Suppressor macrophage (primary cell): ENCODE results near the gene TMEM273.
A peak's percentile ranks its signal among the peaks of the same experiment; 100 is the strongest.

ENCODE experiments used
- DNase-seq, 4 experiments: peaks; one replicate each; pipeline ENCODE4 v3.0.0-alpha.2; 2020 to 2022

Gene TMEM273

DNA sequence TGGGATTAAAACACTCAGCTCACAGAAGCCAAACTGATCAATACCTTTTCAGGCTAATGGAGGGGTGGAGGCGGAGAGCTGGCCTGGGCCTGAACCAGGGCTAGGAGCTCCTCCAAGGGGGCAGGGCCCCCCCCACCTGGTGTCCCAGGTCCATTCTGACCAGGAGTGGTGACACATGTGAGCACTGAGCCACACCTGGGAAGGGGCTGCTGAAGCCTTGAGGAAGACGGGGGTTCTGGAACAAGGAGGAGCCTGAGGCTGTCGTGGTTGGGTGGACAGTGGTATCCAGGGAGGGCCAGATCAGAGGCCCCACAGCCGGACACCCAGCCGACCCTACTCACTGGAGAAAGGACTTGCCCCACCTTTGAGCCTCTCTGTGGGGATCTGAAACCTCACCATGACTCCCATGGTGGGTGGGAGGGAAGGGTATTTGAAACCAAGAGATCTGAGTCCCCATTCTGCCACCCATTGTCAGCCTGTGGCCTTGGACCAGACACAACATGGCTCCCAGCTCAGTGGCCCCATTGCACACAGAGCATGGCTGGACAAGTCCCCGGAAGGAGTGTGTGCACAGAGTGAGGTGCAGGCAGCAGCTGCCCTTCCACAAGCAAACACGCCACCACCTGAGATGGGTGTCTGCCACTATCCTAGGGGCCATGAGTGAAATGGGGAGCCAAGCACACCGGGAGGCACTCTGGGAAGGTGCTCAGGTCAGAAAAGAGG lies 12.4 kb downstream of the TMEM273 start:
- no peak for DNase-seq

DNA sequence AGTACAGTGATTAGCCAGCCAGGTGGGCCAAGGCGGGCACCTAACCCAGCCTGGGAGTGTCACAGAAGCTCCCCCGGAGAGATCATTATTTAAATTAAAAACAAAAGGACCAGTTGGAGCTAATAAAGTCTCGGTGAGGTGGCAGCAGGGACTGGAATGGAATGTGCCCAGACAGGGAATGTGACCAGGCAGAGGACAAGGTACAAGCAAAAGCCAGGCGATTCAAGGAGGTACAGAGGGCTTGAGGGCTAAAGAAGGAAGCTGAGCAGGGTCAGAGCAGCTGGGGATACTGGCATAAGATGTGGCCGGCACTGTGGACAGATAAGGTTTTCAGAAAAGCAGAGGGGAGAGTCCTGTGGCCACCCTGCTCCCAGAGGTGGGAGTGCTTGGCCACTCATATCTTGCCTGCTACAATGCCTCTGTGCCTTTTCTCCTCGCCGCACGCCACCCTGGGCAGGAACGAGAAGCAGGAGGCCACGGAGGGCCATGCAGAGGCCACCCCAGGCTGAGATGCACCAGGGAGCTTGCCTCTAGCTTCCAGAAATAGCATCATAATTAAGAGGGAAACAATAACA lies 13.2 kb downstream of the TMEM273 start:
- DNase-seq: no peak

DNA sequence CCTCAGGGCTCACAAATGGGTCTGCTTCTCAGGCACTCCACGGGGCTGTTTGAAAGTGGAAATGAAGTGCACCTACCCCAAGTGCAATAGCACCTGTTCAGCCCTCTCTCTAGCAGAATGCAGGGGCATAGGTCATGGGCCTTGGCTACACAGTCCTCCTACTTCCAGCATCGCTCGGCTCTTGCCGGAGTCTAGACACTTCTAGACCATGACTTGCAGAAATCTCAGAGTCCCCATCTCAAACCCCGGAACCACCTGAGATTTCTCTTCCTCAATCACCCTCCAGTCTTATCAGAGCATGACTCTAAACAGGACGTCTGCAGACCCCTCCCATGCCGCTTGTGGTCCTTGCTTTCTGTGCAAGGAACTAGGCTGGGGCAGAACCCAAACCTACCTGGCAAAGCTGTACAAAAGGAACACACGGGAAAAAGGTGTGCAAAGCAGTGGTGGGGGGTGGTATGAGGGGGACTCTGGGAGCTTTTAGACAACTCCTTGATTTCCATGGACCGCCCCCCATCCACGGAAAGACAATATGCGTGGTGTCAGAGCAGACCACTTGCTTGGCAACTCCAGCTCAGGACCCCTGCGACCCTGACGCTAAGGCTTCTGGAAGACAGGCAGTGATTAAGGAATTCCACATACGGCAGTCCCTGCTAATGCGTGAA lies 13.8 kb downstream of the TMEM273 start:
- no peak for DNase-seq

DNA sequence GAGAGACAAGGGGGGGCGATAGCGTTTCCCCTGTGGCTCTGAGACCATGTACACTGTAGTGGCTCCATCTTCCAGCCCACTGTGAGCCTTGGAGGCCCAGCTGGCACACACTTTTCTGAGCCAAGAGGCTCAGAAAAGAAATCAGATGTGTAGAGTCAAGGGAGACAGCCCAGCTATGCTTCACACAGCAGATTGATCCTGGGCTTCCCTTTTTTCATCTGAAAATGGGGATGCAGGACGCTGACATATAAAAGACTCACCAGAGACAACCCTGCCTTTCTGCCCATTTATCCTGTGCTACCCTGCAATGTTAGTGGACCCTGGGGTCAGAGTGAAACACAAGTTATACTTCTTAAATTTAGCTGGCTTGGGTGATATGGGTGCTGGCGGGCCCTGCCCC lies 14.3 kb downstream of the TMEM273 start:
- DNase-seq: peak; percentile 32 to 72 (median 56)

DNA sequence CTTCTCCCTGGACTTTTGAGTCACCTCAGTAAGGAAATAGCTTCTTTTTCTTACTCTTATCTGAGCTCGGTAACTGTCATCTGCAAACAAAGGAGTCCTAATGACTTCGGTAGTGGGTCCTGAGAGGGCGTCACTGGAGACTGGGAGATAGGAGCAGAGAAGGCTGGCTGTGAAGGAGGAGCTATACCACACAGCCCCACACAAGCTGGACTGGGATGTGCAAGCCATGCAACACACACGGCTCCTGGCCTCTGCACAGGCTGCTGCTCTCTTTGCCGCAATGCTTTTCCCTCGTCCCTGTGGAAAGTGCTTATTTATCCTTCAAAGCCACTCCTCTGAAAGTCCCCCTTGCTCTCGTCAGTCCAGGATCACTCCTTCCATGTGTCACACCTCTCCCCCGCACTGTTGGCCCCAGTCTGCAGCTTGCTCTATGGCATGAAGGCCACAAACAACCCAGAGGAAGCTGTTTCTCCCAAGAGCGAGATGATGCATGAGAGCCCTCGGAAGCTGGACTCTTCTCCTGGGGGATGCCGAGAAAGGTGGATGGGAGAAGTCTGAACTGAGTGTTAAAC lies 14.9 kb downstream of the TMEM273 start:
- no peak for DNase-seq

DNA sequence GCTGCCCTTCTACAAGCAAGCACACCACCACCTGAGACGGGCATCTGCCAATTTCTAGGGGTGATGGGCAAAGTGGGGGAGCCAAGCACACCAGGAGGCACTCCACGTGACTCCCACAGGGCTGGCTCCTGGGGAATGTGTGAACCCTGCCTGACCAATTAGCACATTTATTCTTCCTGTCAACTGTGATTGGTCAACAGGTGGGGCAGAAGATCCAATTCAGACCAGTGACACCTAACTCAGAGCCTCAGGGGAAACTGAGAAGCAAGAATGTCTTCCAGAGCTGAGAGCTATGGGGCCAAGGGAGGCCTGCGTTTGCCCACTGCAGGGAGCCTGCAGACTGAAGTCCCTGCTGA lies 15.4 kb downstream of the TMEM273 start:
- no peak for DNase-seq

DNA sequence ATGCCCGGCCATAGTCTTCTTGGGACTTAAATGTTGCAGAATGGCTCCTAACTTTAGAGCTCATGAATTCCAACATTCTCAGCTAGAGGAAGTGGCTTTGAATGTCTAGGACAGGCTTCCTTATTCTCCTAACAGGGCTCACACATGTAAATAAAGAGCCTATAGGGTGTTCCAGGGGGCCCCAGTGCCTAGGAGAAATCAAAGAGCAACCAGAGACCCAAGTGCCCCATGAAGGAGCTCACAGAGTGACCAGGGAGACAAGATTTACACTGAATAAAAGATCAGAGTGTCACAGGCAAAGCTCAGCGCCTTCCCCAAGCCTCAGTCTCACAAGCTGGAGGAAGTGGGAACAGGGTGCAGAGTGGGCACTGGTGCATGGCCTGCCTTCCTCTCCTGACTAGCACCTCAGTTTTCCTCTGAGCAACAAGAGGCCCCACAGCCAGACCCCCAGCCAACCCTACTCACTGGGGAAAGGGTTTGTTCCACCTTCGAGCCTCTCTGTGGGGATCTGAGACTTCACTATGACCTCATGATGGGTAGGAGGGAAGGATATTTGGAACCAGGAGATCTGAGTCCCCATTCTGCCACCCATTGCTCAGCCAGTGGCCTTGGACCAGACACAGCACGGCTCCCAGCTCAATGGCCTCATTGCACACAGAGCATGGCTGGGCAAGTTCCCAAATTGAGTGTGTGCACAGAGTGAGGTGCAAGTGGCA lies 16.0 kb downstream of the TMEM273 start:
- peak; percentile 17 to 56 (median 40) for DNase-seq

DNA sequence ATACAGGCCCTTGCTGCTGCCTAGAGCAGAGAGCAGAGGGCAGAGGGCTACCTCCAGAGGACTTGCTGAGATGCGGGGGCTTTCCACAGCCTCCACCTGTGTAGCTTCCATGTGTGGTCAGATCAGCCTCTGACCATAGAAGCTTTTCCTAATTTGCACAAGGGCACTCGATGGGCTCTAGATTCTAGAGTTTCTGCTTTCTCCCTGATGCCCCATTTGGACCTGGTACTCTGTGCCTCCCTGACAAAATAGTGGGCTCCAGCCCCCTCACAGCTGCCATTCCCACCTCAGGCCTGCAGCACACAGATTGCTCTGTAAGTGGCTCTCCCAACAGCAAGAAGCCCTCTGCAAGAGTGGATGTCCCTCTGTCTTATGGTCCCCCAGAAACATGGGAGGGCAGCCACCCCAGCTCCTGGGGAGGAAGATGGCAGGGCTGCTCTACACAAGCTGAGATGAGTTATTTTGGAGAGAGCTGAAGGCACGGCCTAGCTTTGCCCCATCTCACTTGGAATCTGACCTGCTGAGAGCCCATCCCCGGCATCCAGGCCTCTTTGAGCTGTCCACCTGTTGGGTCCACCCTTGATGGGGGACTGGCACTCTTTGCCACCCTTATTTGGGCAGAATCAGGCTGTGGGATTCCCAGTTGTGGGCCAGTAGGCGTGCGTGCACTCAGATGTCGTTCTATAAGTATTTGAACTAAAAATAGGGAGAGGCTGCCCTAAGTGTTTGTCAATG lies 16.7 kb downstream of the TMEM273 start:
- no peak for DNase-seq

DNA sequence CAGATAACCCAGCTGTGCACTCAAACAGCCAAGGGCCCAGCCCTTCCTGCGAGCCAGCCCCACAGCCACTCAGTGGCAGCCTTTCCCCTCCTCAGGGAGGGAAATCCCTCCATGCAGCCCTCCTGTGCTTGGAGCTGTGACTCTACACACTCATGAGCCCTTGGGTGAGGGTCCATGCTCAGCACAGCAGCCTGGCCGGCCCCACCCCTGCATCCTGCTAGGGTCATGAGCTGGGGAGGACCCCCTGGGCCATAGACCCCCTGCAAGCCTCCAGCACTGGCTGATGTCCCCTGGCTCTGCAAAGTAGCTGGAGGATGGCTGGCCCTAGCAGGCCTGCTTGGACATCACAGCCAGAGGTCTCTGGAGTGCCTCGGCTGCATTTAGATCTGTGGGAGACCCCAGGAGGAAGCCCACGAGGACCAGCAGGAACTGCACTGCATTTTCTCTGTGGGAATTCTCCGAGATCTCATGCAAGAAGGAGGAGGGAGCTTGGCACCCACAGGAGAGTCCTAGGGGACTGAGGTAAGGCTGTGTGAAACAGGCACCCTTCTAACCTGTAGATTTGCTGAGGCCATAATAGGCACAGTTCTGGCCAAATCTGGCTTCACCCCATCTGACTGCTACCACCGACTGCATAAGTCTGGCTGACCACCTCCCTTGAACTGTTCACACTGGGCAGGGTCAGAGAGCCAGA lies 17.4 kb downstream of the TMEM273 start:
- no peak for DNase-seq

DNA sequence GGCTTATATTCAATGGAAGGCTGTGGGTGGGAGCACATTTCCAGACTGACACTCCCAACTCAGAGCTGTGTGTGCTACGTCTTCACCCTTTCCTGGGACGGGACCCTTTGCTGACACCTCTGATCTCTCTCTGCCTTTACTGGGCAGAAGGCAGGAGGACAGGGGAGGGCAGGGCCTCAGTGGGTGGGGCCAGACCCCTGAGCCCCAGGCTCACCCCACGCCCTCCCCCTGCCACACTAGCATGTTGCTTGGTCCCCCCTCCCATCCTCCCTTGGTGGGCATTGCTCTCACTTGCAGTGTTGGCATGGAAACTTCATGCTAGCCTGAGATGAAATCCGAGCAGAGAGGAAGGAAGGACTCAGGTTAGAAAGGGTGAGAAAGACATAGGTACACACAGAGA lies 18.4 kb downstream of the TMEM273 start:
- no peak for DNase-seq

DNA sequence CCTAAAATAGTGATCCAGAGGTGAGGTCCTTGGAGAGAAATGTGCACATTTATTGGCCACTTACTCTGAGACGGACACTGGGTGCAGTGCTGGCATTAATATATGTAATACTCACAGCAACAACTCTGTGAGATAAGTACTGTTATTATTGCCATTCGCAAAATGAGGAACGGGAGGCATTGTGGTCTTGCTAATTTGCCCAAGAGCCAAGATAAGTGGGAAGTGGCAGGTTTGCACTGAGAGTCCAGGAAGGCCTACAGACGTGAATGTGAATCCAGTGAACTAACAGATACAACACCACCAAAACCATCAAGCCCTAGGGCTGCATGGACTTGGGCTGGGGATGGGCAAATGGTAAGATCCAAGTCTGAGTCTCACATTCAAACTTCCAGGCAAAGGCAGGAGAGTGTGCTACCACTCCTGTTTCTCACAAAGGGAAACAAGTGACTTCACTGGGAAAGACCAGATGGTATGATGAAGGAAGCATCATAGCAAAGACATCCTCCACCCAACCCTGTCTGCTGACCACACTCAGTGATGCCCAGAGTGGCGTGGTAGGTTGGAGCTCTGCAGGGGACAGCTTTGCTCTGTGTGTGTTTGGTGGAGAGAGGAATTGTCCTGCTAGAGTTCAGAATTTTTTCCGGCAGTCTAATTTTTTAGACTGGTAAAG lies 19.2 kb downstream of the TMEM273 start:
- peak; percentile 55 to 81 (median 69) for DNase-seq

DNA sequence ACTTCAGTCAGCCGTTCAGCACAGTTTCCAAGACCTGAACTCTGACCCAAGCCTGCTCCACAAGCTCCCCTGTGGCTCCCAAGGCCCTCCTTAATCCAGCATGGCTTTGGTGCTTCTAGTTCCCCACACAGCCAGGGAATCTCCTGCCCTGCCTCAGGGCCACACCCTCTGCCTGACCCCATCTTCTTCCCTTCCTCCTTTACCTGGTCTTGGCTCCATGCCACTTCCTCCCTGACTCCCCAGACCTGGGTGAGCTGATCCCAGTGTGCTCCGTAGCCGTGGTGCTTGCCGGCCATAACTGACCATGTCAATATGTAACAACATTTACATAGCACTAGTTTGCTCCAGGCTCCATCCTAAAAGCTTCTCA lies 20.0 kb downstream of the TMEM273 start:
- no peak for DNase-seq

DNA sequence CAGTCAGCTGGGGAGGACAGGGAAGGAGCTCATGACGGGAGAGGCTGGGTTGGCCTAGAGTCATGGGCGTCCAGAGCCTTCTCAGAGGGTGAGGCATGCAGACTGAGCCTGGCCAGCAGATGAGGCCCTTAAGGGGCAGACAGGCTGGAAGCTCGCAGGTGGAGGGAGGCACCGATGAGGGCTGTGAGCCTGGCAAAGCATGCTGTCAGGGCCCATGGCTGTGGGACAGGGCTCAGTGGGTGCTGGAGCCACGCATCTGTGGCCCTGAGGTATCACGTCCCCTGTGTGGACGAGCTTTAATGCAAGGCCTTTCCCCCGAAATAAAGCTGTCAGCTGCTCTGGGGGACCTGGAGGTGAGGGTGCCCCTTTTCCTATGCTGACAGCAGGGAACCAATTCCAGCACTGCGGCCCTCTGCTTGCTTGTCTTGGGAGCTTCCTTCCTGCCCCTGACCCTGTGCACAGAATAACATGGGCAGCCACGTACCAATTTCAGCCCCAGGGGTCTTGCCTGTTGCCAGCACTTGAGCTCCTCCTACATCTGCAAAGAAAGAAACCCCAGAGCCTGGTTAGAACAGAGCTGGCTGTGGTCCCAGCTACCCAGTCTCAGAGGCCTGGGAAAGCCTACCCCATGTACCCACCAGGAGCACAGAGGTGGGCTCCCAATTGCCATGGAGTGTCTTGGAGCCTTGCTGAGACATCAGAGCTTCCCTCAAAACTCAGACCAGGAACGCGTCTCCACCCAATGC lies 20.6 kb downstream of the TMEM273 start:
- DNase-seq: no peak

DNA sequence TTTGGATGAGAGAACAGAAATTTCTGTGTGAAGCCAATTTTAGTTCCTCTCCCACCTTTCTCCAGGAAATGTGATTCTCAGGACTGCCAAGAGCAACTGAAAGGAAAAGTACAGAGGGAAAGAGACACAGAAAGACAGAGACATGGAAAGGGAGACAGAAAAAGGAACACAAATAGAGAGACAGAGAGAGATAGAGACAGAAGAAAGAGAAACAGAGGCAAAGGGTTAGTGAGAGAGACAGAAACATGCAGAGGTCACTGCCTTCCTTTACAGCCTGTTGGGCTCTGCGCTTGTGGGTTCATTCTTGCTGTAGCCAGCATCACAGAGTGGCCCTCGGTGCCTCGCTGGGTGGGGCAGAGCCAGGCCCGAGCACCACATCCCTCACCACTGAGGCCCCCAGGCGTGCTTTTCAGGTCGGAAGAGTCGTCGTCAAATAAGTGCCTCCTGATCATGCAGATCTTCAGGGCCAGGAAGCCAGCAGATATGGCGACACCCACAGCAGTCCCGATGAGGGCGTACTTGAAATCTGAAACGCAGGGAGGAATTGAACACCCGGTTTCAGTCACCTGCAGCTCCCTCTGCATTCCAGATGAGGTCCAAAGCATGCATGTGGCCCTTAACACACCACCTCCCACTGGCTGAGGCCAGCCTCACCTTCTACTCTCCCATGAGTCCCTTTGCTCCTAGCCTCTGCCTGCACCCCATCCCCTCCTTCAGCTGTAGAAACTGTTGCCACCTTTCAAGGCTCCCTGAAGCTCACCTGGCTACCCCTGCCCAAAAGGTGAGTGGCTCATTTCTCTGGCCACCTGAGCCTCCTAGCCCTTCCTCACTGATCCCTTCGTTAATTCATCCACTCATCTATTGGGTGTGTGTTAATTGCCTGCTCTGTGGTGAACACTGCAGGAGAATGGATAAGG lies 21.4 kb downstream of the TMEM273 start:
- no peak for DNase-seq

DNA sequence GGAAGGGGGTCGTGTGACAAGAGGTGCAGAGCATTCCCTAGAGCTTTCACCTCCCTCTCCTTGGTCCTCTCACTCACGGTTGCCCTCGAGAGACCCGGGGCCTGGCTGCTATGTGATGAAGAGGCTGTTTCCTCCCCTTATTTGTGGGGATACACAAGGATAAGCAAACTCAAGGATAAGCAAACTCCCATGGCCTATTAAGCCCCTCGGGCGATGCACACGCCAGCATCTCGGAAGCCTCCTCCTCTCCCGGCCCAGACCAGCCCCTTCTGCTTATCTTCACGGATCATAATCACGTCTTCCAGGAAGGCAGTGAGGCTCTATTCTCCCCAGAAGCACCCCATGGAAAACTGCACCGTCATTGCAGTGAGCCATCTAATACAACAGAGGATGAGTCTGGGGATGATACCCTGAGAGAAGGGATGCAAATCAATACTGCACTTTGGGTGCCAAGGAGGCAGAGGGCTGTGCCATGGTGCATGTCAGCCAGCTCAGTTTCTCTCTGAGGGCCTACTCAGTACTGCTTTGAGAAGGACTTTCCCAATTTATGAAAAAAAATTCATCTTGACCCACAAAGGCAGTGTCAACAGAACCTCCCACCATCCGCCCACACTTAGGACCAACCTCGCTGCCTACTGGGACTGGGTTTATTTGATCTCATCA lies 22.2 kb downstream of the TMEM273 start:
- peak; percentile 55 to 74 (median 62) for DNase-seq

DNA sequence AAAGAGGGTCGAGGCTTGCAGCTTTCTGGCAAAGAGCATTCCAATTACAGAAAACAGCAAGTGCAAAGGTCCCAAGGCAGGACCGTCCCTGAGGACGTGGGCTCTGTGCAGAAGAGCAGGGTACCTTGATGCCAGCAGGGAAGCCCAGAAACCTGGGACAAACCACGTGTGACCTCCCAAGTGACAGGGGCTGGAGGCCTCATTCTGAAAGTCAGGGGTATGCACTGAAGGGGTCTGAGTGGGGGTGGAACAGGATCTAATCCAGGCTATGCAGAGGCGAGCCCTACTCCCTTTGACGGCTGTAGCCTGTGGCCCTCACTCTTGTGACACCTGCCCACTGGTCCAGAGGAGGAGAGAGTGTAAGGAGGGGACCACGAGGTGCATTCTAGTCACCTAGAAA lies 22.9 kb downstream of the TMEM273 start:
- DNase-seq: no peak

DNA sequence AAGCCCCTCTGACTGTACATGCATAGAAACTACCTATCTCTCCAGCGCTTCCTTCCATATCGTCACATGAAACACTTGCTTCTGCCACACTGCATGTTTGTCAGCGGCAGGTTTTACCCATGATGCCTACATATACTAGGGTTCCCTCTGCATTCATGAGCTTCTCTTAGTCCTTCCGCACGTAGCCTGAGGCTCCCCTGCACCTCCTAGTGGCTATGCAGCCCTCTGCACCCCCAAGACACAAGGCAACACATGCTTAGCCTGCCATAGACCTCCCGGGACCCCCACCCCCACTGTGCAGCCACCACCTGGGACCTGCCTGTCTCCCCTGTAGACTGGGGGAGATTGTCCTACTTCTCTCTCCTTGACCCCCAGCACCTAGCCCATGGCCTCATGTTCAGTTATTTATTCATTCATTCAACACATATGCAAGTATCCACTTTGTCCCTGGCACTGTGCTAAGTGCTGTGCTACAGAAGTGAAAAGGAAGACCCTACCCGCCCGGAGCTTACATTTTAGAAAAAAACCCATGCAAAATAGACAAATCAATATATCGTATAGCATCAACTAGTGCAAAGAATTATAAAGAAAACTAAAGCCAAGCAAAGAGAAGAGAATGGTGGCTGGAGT lies 23.5 kb downstream of the TMEM273 start:
- peak; percentile 46 to 71 (median 62) for DNase-seq

DNA sequence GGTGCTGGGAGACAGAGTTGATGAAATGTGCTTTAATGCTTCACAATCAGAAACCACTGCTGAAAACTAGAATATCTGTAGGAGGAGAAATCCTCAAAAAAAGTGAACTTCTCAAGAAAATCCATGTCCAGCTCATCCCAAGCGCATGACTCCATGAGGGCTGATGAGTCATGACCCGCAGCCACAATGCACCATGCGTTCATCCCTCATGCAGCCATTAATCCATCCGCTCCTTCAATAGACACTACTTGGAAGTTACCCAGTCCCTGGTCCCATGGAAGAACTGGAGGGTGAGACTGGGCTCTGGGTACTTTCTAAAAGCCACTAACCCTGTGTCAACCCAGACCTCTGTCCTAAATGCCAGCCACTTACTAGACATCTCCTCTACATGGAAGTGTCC lies 24.4 kb downstream of the TMEM273 start:
- DNase-seq: peak; percentile 54 to 80 (median 78)
